Neuronal stem cell (in vitro differentiated cells): ENCODE measurements around the gene NFKBIB.
"Not testable (repeated sequence)": the region's sequence is repeated elsewhere in the genome, so short reads cannot be mapped to it uniquely, and the experiment has no call there.

Experiments used
- DNase-seq: peaks from one replicate; pipeline ENCODE4 v3.0.0-alpha.2; 2013; ENCODE audit warnings: low spot score
- H2AFZ ChIP-seq: one replicate; pipeline ENCODE4 v1.6.1; 2013; ENCODE audit warnings: mild to moderate bottlenecking, low read length, inconsistent platforms
- H2AK5ac ChIP-seq: 2 replicates; pipeline ENCODE4 v1.6.1; 2013; ENCODE audit warnings: low read depth, mild to moderate bottlenecking, inconsistent platforms, low read length, moderate library complexity, mixed read lengths
- H2BK120ac ChIP-seq: 2 replicates; pipeline ENCODE4 v1.6.1; 2013; ENCODE audit warnings: low read depth, mild to moderate bottlenecking, inconsistent platforms, low read length, moderate library complexity, mixed read lengths
- H2BK12ac ChIP-seq: one replicate; pipeline ENCODE4 v1.6.1; 2013; ENCODE audit warnings: low read length, inconsistent platforms
- H2BK15ac ChIP-seq: 2 replicates; pipeline ENCODE4 v1.6.1; 2013; ENCODE audit warnings: mild to moderate bottlenecking, low read length, inconsistent platforms, mixed read lengths
- H2BK5ac ChIP-seq: one replicate; pipeline ENCODE4 v1.6.1; 2013; ENCODE audit warnings: inconsistent platforms, mild to moderate bottlenecking, low read length, moderate library complexity
- H3K14ac ChIP-seq: one replicate; pipeline ENCODE4 v1.6.1; 2013; ENCODE audit warnings: low read length, inconsistent platforms
- H3K18ac ChIP-seq: 2 replicates; pipeline ENCODE4 v1.6.1; 2013; ENCODE audit warnings: low read length, inconsistent platforms
- H3K23ac ChIP-seq: 2 replicates; pipeline ENCODE4 v1.6.1; 2013; ENCODE audit warnings: low read depth, mild to moderate bottlenecking, mixed read lengths, low read length, inconsistent platforms; ENCODE audit not compliant: poor library complexity
- H3K27ac ChIP-seq: replicated peaks from 3 replicates; pipeline ENCODE4 v1.5.1; 2013; ENCODE audit warnings: low read length, inconsistent platforms
- H3K27me3 ChIP-seq, 3 experiments: 2 replicates each; pipeline ENCODE4 v1.6.1; 2013; ENCODE audit warnings: low read length in 3 of 3, mild to moderate bottlenecking in 2 of 3, inconsistent platforms in 1 of 3, low read depth in 1 of 3, mixed read lengths in 1 of 3, moderate library complexity in 1 of 3; ENCODE audit not compliant: control insufficient read depth in 3 of 3, insufficient read depth in 3 of 3
- H3K36me3 ChIP-seq, 2 donors: replicated peaks in 1 of 2; 2 replicates each; pipeline ENCODE4 v1.6.1; 2013; ENCODE audit warnings: low read length in 2 of 2; ENCODE audit not compliant: control insufficient read depth in 2 of 2, insufficient read depth in 2 of 2
- H3K4ac ChIP-seq: 2 replicates; pipeline ENCODE4 v1.6.1; 2013; ENCODE audit warnings: inconsistent platforms, mild to moderate bottlenecking, low read length, moderate library complexity
- H3K4me1 ChIP-seq, 2 donors: 1 replicate in 1 of 2; 2 replicates in 1 of 2; pipeline ENCODE4 v1.6.1; 2013; ENCODE audit warnings: low read length in 2 of 2, low read depth in 1 of 2; ENCODE audit not compliant: control insufficient read depth in 2 of 2, insufficient read depth in 1 of 2
- H3K4me2 ChIP-seq: one replicate; pipeline ENCODE4 v1.6.1; 2013; ENCODE audit warnings: mild to moderate bottlenecking, low read length, inconsistent platforms; ENCODE audit not compliant: insufficient read depth, poor library complexity, severe bottlenecking
- H3K4me3 ChIP-seq, 2 donors: 2 replicates each; pipeline ENCODE4 v1.5.1; 2013; ENCODE audit warnings: low read length in 2 of 2, mild to moderate bottlenecking in 2 of 2, inconsistent platforms in 1 of 2, moderate library complexity in 1 of 2
- H3K79me1 ChIP-seq: one replicate; pipeline ENCODE4 v1.6.1; 2013; ENCODE audit warnings: low read depth, mild to moderate bottlenecking, inconsistent platforms, low read length, moderate library complexity
- H3K9ac ChIP-seq: one replicate; pipeline ENCODE4 v1.6.1; 2013; ENCODE audit warnings: mild to moderate bottlenecking, low read depth, low read length, inconsistent platforms; ENCODE audit not compliant: poor library complexity
- H3K9me3 ChIP-seq, 2 donors: replicated peaks in 1 of 2; 2 replicates each; pipeline versions ENCODE3 to v1.6.1; 2013; ENCODE audit warnings: low read length in 2 of 2, mild to moderate bottlenecking in 2 of 2, inconsistent platforms in 1 of 2, low read depth in 1 of 2, mixed read lengths in 1 of 2, moderate library complexity in 1 of 2; ENCODE audit not compliant: control insufficient read depth in 2 of 2, insufficient read depth in 1 of 2
- H4K8ac ChIP-seq: one replicate; pipeline ENCODE4 v1.6.1; 2013; ENCODE audit warnings: low read depth, mild to moderate bottlenecking, inconsistent platforms, low read length, moderate library complexity
- H4K91ac ChIP-seq: one replicate; pipeline ENCODE4 v1.6.1; 2013; ENCODE audit warnings: low read length, low read depth, mild to moderate bottlenecking, inconsistent platforms; ENCODE audit not compliant: poor library complexity
- WGBS, 2 donors: extraction: QIAGEN DNeasy Blood & Tissue Kit; methylation state at CpG; one replicate each; pipeline ENCODE4 v1.1.7; 2013; ENCODE audit warnings: missing lambda C conversion rate in 2 of 2, mixed read lengths in 1 of 2; ENCODE audit not compliant: insufficient read length in 2 of 2, insufficient replicate concordance in 1 of 2; ENCODE audit errors: extremely low coverage in 2 of 2; 5-methylcytosine and 5-hydroxymethylcytosine counted together

The NFKBIB gene

GRCh38 chr19:38880076-38880881 is 19.5 kb upstream of the NFKBIB start:
- no peaks in the 10 kb centered on the region for H3K36me3 ChIP-seq
- H3K4me3 ChIP-seq, result no peak overlapping the region
- no peak overlapping the region for H3K4me2 ChIP-seq
- H3K14ac ChIP-seq, result peak overlapping the region; percentile 56
- no peak overlapping the region for H3K27ac ChIP-seq
- H2BK5ac ChIP-seq, result no peak overlapping the region
- H2BK12ac ChIP-seq, result no peak overlapping the region
- H2AK5ac ChIP-seq, result peak overlapping the region; percentile 56
- no peaks in the 10 kb centered on the region for H3K27me3 ChIP-seq
- WGBS, 2 donors, result no CpG with 5 or more reads among the region's 19 CpGs
- H3K4ac ChIP-seq, result no peak overlapping the region
- H3K23ac ChIP-seq, result no peak overlapping the region
- DNase-seq, result no peak
- no peak overlapping the region for H3K9ac ChIP-seq
- H2BK120ac ChIP-seq, result no peak overlapping the region
- no peaks in the 10 kb centered on the region for H3K79me1 ChIP-seq
- H3K4me1 ChIP-seq, result peaks cover 8 to 13% of the 10 kb centered on the region in 2 donors
- peak overlapping the region; percentile 76 for H3K18ac ChIP-seq
- H2BK15ac ChIP-seq, result no peak overlapping the region
- H2AFZ ChIP-seq, result peak overlapping the region; percentile 17
- no peak overlapping the region for H4K91ac ChIP-seq
- peak overlapping the region; percentile 3 for H4K8ac ChIP-seq
- H3K9me3 ChIP-seq, result no peaks in the 10 kb centered on the region

GRCh38 chr19:38880882-38881609 is 18.7 kb upstream of the NFKBIB start:
- Histone ChIP-seq H3K79me1 (no peaks in the 10 kb centered on the region), H3K27ac (no peak overlapping the region), H3K4me3 (no peak overlapping the region), H2BK5ac (no peak overlapping the region), H4K8ac (no peak overlapping the region), H3K23ac (no peak overlapping the region), H2AK5ac (peak overlapping the region; percentile 61), H4K91ac (no peak overlapping the region), H2BK12ac (peak overlapping the region; percentile 10), H3K14ac (peak overlapping the region; percentile 56), H3K9me3 (no peaks in the 10 kb centered on the region), H3K4me2 (no peak overlapping the region), H3K4me1 (peaks cover 8 to 12% of the 10 kb centered on the region in 2 donors), H2AFZ (no peak overlapping the region), H3K4ac (no peak overlapping the region), H2BK15ac (no peak overlapping the region), H2BK120ac (no peak overlapping the region), H3K27me3 (no peaks in the 10 kb centered on the region), H3K18ac (peak overlapping the region; percentile 76), H3K9ac (no peak overlapping the region), H3K36me3 (no peaks in the 10 kb centered on the region)
- WGBS, 2 donors, result no CpG with 5 or more reads among the region's 19 CpGs
- DNase-seq, result no peak

- no peak overlapping the region for H2BK12ac ChIP-seq
- peaks cover 0 to 1% of the 10 kb centered on the region in 2 donors for H3K36me3 ChIP-seq
- no peak for DNase-seq
- H3K4me2 ChIP-seq, result no peak overlapping the region
- no peak overlapping the region for H4K91ac ChIP-seq
- no peak overlapping the region for H2BK5ac ChIP-seq
- H3K9me3 ChIP-seq, result no peaks in the 10 kb centered on the region
- H3K79me1 ChIP-seq, result no peaks in the 10 kb centered on the region
- H3K27ac ChIP-seq, result no peak overlapping the region
- peak overlapping the region; percentile 75 for H3K23ac ChIP-seq
- H3K18ac ChIP-seq, result no peak overlapping the region
- no peak overlapping the region for H2BK120ac ChIP-seq
- H3K14ac ChIP-seq, result no peak overlapping the region
- no peak overlapping the region for H2AFZ ChIP-seq
- WGBS, 2 donors, result no CpG with 5 or more reads among the region's 9 CpGs
- no peak overlapping the region for H3K9ac ChIP-seq
- H3K4me1 ChIP-seq, result peaks cover 3 to 5% of the 10 kb centered on the region in 2 donors
- H3K4ac ChIP-seq, result no peak overlapping the region
- H3K27me3 ChIP-seq, result no peaks in the 10 kb centered on the region
- no peak overlapping the region for H4K8ac ChIP-seq
- H3K4me3 ChIP-seq, result peak overlapping the region in 1 of 2 donors; percentile 42
- no peak overlapping the region for H2BK15ac ChIP-seq
- H2AK5ac ChIP-seq, result no peak overlapping the region
Measured at GRCh38 chr19:38883286-38883685, 16.5 kb upstream of the NFKBIB start.

- no CpG with 5 or more reads among the region's 3 CpGs for WGBS, 2 donors
- H3K9ac ChIP-seq, H3K18ac ChIP-seq, H4K91ac ChIP-seq, H3K4me3 ChIP-seq, H3K27ac ChIP-seq, H2BK5ac ChIP-seq, H3K4me1 ChIP-seq, H2BK15ac ChIP-seq, H3K23ac ChIP-seq, H2BK120ac ChIP-seq, DNase-seq, H3K14ac ChIP-seq, H3K4me2 ChIP-seq, H3K9me3 ChIP-seq, H2AK5ac ChIP-seq, H2BK12ac ChIP-seq, H2AFZ ChIP-seq, H3K27me3 ChIP-seq, H3K79me1 ChIP-seq, H3K4ac ChIP-seq, H4K8ac ChIP-seq: not testable (repeated sequence)
- H3K36me3 ChIP-seq, result peaks cover 0 to 13% of the 10 kb centered on the region in 2 donors
Measured at GRCh38 chr19:38884691-38885090, 15.1 kb upstream of the NFKBIB start.
